ENCODE results near the gene SF3B5.

DNA sequence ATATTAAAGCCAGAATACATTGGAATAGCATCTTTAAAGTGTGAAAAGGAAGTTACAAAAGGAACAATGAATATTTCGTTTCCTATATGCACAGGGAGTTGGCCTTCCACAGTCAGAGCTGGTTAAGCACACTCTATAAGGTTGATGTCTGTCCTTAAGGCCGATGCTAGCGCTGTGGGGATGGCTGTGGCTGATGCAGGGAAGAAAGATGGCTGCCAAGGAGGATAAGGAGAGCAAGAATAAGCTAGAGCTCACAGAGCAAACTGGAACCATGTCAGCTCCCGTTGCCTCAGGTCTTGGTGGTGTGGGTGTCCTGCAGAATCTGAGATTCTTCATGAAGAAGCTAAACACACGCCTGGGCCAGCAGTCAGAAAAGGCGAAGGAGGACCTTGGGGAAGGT is 34.1 kb upstream of the SF3B5 start:
- TF ChIP-seq, protein P1, sequence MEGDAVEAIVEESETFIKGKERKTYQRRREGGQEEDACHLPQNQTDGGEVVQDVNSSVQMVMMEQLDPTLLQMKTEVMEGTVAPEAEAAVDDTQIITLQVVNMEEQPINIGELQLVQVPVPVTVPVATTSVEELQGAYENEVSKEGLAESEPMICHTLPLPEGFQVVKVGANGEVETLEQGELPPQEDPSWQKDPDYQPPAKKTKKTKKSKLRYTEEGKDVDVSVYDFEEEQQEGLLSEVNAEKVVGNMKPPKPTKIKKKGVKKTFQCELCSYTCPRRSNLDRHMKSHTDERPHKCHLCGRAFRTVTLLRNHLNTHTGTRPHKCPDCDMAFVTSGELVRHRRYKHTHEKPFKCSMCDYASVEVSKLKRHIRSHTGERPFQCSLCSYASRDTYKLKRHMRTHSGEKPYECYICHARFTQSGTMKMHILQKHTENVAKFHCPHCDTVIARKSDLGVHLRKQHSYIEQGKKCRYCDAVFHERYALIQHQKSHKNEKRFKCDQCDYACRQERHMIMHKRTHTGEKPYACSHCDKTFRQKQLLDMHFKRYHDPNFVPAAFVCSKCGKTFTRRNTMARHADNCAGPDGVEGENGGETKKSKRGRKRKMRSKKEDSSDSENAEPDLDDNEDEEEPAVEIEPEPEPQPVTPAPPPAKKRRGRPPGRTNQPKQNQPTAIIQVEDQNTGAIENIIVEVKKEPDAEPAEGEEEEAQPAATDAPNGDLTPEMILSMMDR (conservative IDR thresholded peaks at IDR 0.05 in 1 of 2, IDR thresholded peaks at IDR 0.05 in 1 of 2; ENCODE audit: extremely low read depth in 1 of 2, insufficient read depth in 1 of 2, low read depth in 1 of 2, low read length in 2 of 2): no peak
- no peak for TF ChIP-seq EZH2 (IDR thresholded peaks at IDR 0.05; ENCODE audit: borderline replicate concordance, low read length)

Data from mammary epithelial cell (primary cell).